CD14-positive monocyte (primary cell): ENCODE data around the gene PIK3R2. TPM values are rescaled to one million over a fixed set of nuclear protein-coding genes. Genes with fewer than 3 reads are reported as not detected.
"Not testable (repeated sequence)": the region's sequence is repeated elsewhere in the genome, so short reads cannot be mapped to it uniquely, and the experiment has no call there.

ENCODE experiments used
- DNase-seq, 3 donors: peaks; one replicate each; pipeline ENCODE4 v3.0.0-alpha.2; 2011 to 2022
- H2AFZ ChIP-seq: 2 replicates; pipeline ENCODE4 v1.6.0; 2012; ENCODE audit warnings: mild to moderate bottlenecking, low read depth, low read length, inconsistent platforms; ENCODE audit not compliant: insufficient read depth, poor library complexity, severe bottlenecking
- H3K27ac ChIP-seq, 2 donors: 1 replicate in 1 of 2; 2 replicates in 1 of 2; pipeline ENCODE4 v1.5.1; 2012 to 2013; ENCODE audit warnings: low read length in 2 of 2, control low read depth in 1 of 2, inconsistent platforms in 1 of 2, low read depth in 1 of 2, mild to moderate bottlenecking in 1 of 2
- H3K27me3 ChIP-seq, 2 donors: one replicate each; pipeline versions ENCODE4 v1.6.0 to v1.6.1; 2011 to 2013; ENCODE audit warnings: low read length in 2 of 2; ENCODE audit not compliant: control insufficient read depth in 2 of 2, insufficient read depth in 2 of 2
- H3K36me3 ChIP-seq, 2 donors: replicated peaks in 1 of 2; 1 replicate in 1 of 2; 2 replicates in 1 of 2; pipeline versions ENCODE4 v1.5.1 to v1.6.1; 2012 to 2013; ENCODE audit warnings: low read length in 2 of 2, control low read depth in 1 of 2, inconsistent platforms in 1 of 2, mild to moderate bottlenecking in 1 of 2; ENCODE audit not compliant: insufficient read depth in 2 of 2, control insufficient read depth in 1 of 2
- H3K4me1 ChIP-seq, 2 donors: 1 replicate in 1 of 2; 2 replicates in 1 of 2; pipeline versions ENCODE4 v1.5.1 to v1.6.1; 2012 to 2013; ENCODE audit warnings: low read length in 2 of 2, control low read depth in 1 of 2, inconsistent platforms in 1 of 2, mild to moderate bottlenecking in 1 of 2, moderate library complexity in 1 of 2; ENCODE audit not compliant: insufficient read depth in 2 of 2, control insufficient read depth in 1 of 2
- H3K4me2 ChIP-seq: replicated peaks from 2 replicates; pipeline ENCODE3; 2012; ENCODE audit warnings: low read length, moderate library complexity, mild to moderate bottlenecking; ENCODE audit not compliant: poor library complexity, severe bottlenecking; ENCODE audit errors: extremely low read depth
- H3K4me3 ChIP-seq, 3 experiments: fragments of 200-600 bp in 1 of 3; sonication (generic) in 1 of 3; replicated peaks in 1 of 3; 1 replicate in 2 of 3; 2 replicates in 1 of 3; pipeline ENCODE4 v1.5.1; 2011 to 2013; ENCODE audit warnings: low read length in 3 of 3, mild to moderate bottlenecking in 3 of 3, control low read depth in 2 of 3, low read depth in 2 of 3, inconsistent platforms in 1 of 3, moderate library complexity in 1 of 3
- H3K79me2 ChIP-seq: 2 replicates; pipeline ENCODE4 v1.6.0; 2012; ENCODE audit warnings: mild to moderate bottlenecking, control low read depth, inconsistent platforms, low read length, moderate library complexity; ENCODE audit not compliant: insufficient read depth
- H3K9ac ChIP-seq: 2 replicates; pipeline ENCODE4 v1.6.0; 2017; ENCODE audit warnings: low read length, mild to moderate bottlenecking; ENCODE audit not compliant: insufficient read depth, poor library complexity, severe bottlenecking
- H3K9me3 ChIP-seq, 2 donors: replicated peaks in 1 of 2; 1 replicate in 1 of 2; 2 replicates in 1 of 2; pipeline versions ENCODE4 v1.5.1 to v1.6.1; 2012 to 2013; ENCODE audit warnings: low read length in 2 of 2, control low read depth in 1 of 2; ENCODE audit not compliant: control insufficient read depth in 1 of 2, insufficient read depth in 1 of 2
- H4K20me1 ChIP-seq: 2 replicates; pipeline ENCODE4 v1.6.0; 2012; ENCODE audit warnings: mild to moderate bottlenecking, low read length, control low read depth, moderate library complexity; ENCODE audit not compliant: insufficient read depth
- H3K27ac Mint-ChIP-seq, 7 donors: one replicate each; pipeline ENCODE4 v1.8.0; 2020; ENCODE audit warnings: mild to moderate bottlenecking in 7 of 7, mixed read lengths in 7 of 7, moderate library complexity in 6 of 7, inconsistent platforms in 2 of 7
- H3K27me3 Mint-ChIP-seq, 3 donors: one replicate each; pipeline ENCODE4 v1.8.0; 2021 to 2022; ENCODE audit warnings: low read depth in 3 of 3, mild to moderate bottlenecking in 3 of 3, mixed read lengths in 3 of 3, moderate library complexity in 3 of 3, inconsistent platforms in 1 of 3
- H3K36me3 Mint-ChIP-seq, 2 donors: one replicate each; pipeline ENCODE4 v1.8.0; 2020; ENCODE audit warnings: mixed read lengths in 2 of 2, inconsistent platforms in 1 of 2, mild to moderate bottlenecking in 1 of 2
- H3K4me1 Mint-ChIP-seq: one replicate; pipeline ENCODE4 v1.8.0; 2020; ENCODE audit warnings: mild to moderate bottlenecking, mixed read lengths
- H3K4me3 Mint-ChIP-seq, 2 donors: one replicate each; pipeline ENCODE4 v1.8.0; 2020; ENCODE audit warnings: mild to moderate bottlenecking in 2 of 2, mixed read lengths in 2 of 2, moderate library complexity in 1 of 2
- H3K9me3 Mint-ChIP-seq, 7 donors: one replicate each; pipeline ENCODE4 v1.8.0; 2020 to 2022; ENCODE audit warnings: mixed read lengths in 7 of 7, mild to moderate bottlenecking in 6 of 7, moderate library complexity in 6 of 7, inconsistent platforms in 2 of 7
- CTCF ChIP-seq: fragments of 200-600 bp; IDR thresholded peaks from one replicate; pipeline ENCODE4 v1.8.0; 2022; ENCODE audit warnings: antibody characterized with exemption, mild to moderate bottlenecking
- WGBS: methylation state at CpG from one replicate; pipeline ENCODE4 v1.1.5; 2013; ENCODE audit warnings: missing lambda C conversion rate; ENCODE audit not compliant: insufficient coverage; 5-methylcytosine and 5-hydroxymethylcytosine counted together
- intact Hi-C, 2 donors: fragments of 100-400 bp; cut with micrococcal nuclease; formaldehyde crosslinking; loops; one replicate each; pipeline versions ENCODE4 v1.15.0 to v1.15.1; 2023
- polyA plus RNA-seq, 3 donors: library from polyadenylated mRNA; depleted of rRNA in 1 of 3; unstranded in 2 of 3; stranded (reverse) in 1 of 3; fragments of 300-500 nt in 2 of 3; fragments of >200 nt in 1 of 3; fragmentation: Illumina TruSeq in 2 of 3; gene quantifications; 1 replicate in 2 of 3; 2 replicates in 1 of 3; pipeline ENCODE4 v1.2.3, GENCODE V29; 2012 to 2021

The PIK3R2 gene
- polyA plus RNA-seq, 3 donors, result 0.99 to 7.7 (median 2.0) TPM

DNA sequence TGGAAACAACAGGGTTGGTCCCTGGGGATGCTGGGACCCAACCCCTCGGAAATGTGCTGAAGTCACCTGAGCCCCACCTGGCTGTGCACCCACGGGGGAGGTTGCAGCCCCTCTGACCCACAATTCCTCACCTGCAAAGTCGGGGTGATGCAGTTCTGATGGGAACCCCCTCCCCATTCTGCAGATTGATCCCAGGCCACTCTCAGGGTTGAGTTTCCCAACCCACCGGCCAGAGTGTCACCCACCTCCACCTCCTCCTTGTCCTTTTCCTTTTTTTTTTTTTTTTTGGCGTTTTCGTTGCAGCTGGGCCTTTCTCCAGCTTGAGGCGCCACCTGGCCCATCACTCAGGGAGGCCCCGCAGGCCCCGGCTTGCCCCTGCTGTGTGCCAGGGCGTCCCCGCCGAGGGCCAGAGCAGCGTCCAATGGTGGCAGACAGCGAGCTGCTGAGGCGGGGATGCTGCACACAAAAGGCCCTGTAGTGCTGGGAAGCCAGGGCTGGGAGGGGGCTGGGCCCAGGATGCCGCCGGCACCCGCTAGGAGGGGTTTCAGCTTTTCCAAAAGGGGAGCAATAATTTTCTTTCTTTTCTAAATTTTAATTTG, 4.6 kb downstream of the PIK3R2 start:
- H3K4me3 ChIP-seq, result no peak overlapping the region
- DNase-seq, result no peak
- no peak overlapping the region for H3K4me2 ChIP-seq
- no peak overlapping the region for H2AFZ ChIP-seq
- intact Hi-C loops, result loop anchor here in 1 of 2 donors (10.0 kb wide), 1 partner anchor 47 kb away; the partner anchor contains the start of gene RAB3A
- peaks cover 16% of the 10 kb centered on the region for H3K79me2 ChIP-seq
- H3K4me1 ChIP-seq, result peaks cover 31 to 47% of the 10 kb centered on the region in 2 donors
- Mint-ChIP-seq H3K4me1 (peaks cover 34% of the 10 kb centered on the region), H3K27ac (no peak overlapping the region), H3K4me3 (no peak overlapping the region), H3K9me3 (no peaks in the 10 kb centered on the region), H3K27me3 (peaks cover 0 to 2% (median 0%) of the 10 kb centered on the region in 3 donors), H3K36me3 (peaks cover 12 to 19% of the 10 kb centered on the region in 2 donors)
- TF ChIP-seq CTCF, result no peak
- H3K9me3 ChIP-seq, result no peaks in the 10 kb centered on the region
- H3K27ac ChIP-seq, result no peak overlapping the region
- no peaks in the 10 kb centered on the region for H3K27me3 ChIP-seq
- peak overlapping the region; percentile 1 for H3K9ac ChIP-seq
- 56% methylated on average over 12 of the region's 18 CpGs for WGBS
- peaks cover 22% of the 10 kb centered on the region for H4K20me1 ChIP-seq
- H3K36me3 ChIP-seq, result peaks cover 9 to 10% of the 10 kb centered on the region in 2 donors

DNA sequence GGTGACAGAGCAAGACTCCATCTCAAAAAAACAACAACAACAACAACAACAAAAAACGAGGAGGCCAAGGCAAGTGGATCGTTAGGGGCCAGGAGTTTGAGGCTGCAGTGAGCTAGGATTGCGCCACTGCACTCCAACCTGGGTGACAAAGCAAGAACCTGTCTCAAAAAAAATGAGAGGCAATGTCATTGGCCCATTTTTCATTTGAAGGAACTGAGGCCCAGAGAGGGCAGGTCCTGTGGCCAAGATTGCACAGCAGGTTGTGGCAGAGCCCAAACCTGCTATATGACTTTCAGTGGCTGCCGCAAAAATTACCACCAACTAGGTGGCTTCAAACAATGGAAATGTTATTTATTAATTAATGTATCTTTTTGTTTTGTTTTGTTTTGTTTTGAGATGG, 5.5 kb downstream of the PIK3R2 start:
- no peak for DNase-seq
- Histone ChIP-seq H3K27ac (no peak overlapping the region), H3K79me2 (peaks cover 13% of the 10 kb centered on the region), H2AFZ (no peak overlapping the region), H3K4me2 (no peak overlapping the region), H3K4me3 (no peak overlapping the region), H3K36me3 (peaks cover 17 to 18% of the 10 kb centered on the region in 2 donors), H3K9ac (no peak overlapping the region), H3K4me1 (peaks cover 29 to 42% of the 10 kb centered on the region in 2 donors), H3K9me3 (no peaks in the 10 kb centered on the region), H3K27me3 (no peaks in the 10 kb centered on the region), H4K20me1 (peaks cover 22% of the 10 kb centered on the region)
- Mint-ChIP-seq H3K36me3 (peaks cover 20 to 28% of the 10 kb centered on the region in 2 donors), H3K27me3 (peaks cover 0 to 2% (median 0%) of the 10 kb centered on the region in 3 donors), H3K4me3 (no peak overlapping the region), H3K4me1 (peaks cover 34% of the 10 kb centered on the region), H3K9me3 (no peaks in the 10 kb centered on the region), H3K27ac (no peak overlapping the region)
- WGBS, result 82% methylated on average over 2 of the region's 4 CpGs
- intact Hi-C loops, result loop anchor here in 1 of 2 donors (10.0 kb wide), 1 partner anchor 46 kb away; the partner anchor contains the start of gene RAB3A
- TF ChIP-seq CTCF, result no peak

DNA sequence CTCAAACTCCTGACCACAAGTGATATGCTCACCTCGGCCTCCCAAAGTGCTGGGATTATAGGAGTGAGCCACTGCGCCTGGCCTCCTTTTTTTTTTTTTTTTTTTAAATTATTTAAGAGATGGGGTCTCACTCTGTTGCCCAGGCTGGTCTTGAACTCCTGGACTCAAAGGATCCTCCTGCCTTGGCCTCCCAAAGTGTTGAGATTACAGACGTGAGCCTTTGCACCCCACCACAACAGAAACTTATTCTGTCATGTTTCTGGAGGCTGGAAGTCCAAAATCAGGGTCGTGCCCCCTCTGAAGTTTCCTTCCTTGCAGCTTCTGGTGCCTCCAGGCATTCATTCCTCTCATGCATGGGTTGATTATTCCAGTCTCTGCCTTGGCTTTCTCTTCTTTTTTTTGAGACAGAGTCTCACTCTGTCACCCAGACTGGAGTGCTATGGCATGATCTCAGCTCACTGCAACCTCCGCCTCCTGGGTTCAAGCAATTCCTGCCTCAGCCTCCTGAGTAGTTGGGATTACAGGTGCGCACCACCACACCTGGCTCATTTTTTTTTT, 6.2 kb downstream of the PIK3R2 start:
- not testable (repeated sequence) for H3K27ac ChIP-seq, H3K4me2 ChIP-seq, H3K9ac ChIP-seq, H3K27me3 ChIP-seq, DNase-seq, H3K27me3 Mint-ChIP-seq, H3K4me3 Mint-ChIP-seq, H3K9me3 Mint-ChIP-seq, H3K4me3 ChIP-seq, H3K27ac Mint-ChIP-seq, H3K9me3 ChIP-seq, H2AFZ ChIP-seq, H3K79me2 ChIP-seq
- Histone ChIP-seq H3K4me1 (peaks cover 22 to 35% of the 10 kb centered on the region in 2 donors), H3K36me3 (peaks cover 20 to 21% of the 10 kb centered on the region in 2 donors), H4K20me1 (peaks cover 15% of the 10 kb centered on the region)
- Mint-ChIP-seq H3K36me3 (peaks cover 22 to 33% of the 10 kb centered on the region in 2 donors), H3K4me1 (peaks cover 29% of the 10 kb centered on the region)
- intact Hi-C loops, result loop anchor here in 1 of 2 donors (10.0 kb wide), 1 partner anchor 46 kb away; the partner anchor contains the start of gene RAB3A
- WGBS, result 93% methylated on average over 4 of the region's 6 CpGs
